Stimulated activated CD8-positive, alpha-beta memory T cell treated with anti-CD3 and anti-CD28 coated beads, Interleukin-15, amount 100 ng/mL, for 4 hours (primary cell): ENCODE results near the gene CCN5.
"Not testable (repeated sequence)": the region's sequence is repeated elsewhere in the genome, so short reads cannot be mapped to it uniquely, and the experiment has no call there.

Experiments
- DNase-seq, 2 donors: peaks; one replicate each; pipeline ENCODE4 v3.0.0-alpha.2; 2020; ENCODE audit warnings: low read depth in 2 of 2

The CCN5 gene

GRCh38 chr20:44714701-44715498, at the start of gene CCN5:
Gene CCN5 (plus strand): TSS chr20:44715369. CDS start chr20:44715391, 22 bp downstream.
- DNase-seq: no peak

GRCh38 chr20:44666066-44666465, 49.1 kb upstream of the CCN5 start:
- no peak for DNase-seq

- not testable (repeated sequence) for DNase-seq
These were observed 44.3 kb upstream of the CCN5 start for GRCh38 chr20:44670851-44671250.

GRCh38 chr20:44671541-44671940, 43.6 kb upstream of the CCN5 start:
- DNase-seq: peak in 1 of 2 donors; percentile 51

- DNase-seq: not testable (repeated sequence)
These were observed 42.8 kb upstream of the CCN5 start for GRCh38 chr20:44672318-44672902.

- DNase-seq: no peak
These were observed 36.9 kb upstream of the CCN5 start for GRCh38 chr20:44678242-44678641.

- DNase-seq: no peak
These were observed 36.1 kb upstream of the CCN5 start for GRCh38 chr20:44678990-44679611.

GRCh38 chr20:44681796-44682566, 33.2 kb upstream of the CCN5 start:
- no peak for DNase-seq

- peak; percentile 16 to 25 for DNase-seq
These were observed 31.7 kb upstream of the CCN5 start for GRCh38 chr20:44683263-44684046.

GRCh38 chr20:44684047-44684967, 30.9 kb upstream of the CCN5 start:
- no peak for DNase-seq

- no peak for DNase-seq
These were observed 28.2 kb upstream of the CCN5 start for GRCh38 chr20:44686934-44687333.

GRCh38 chr20:44688053-44688625, 27.0 kb upstream of the CCN5 start:
- DNase-seq: no peak

- DNase-seq: no peak
These were observed 25.4 kb upstream of the CCN5 start for GRCh38 chr20:44689809-44690208.

GRCh38 chr20:44690781-44691423, 24.3 kb upstream of the CCN5 start:
- DNase-seq: no peak

- DNase-seq: no peak
These were observed 23.4 kb upstream of the CCN5 start for GRCh38 chr20:44691424-44692423.

GRCh38 chr20:44692932-44693480, 22.2 kb upstream of the CCN5 start:
- no peak for DNase-seq

- DNase-seq: no peak
These were observed 21.5 kb upstream of the CCN5 start for GRCh38 chr20:44693627-44694026.

- DNase-seq: no peak
These were observed 21.0 kb upstream of the CCN5 start for GRCh38 chr20:44694159-44694558.
